GM06990 (cell line): ENCODE measurements around the gene CELF5.
A peak's percentile ranks its signal among the peaks of the same experiment; 100 is the strongest.

Experiments used
- DNase-seq: peaks from one replicate; pipeline ENCODE4 v3.0.0-alpha.2; 2011; ENCODE audit not compliant: insufficient read length; ENCODE audit errors: extremely low read depth
- H3K27me3 ChIP-seq: replicated peaks from 2 replicates; pipeline ENCODE4 v1.6.0; 2011; ENCODE audit warnings: low read length; ENCODE audit not compliant: control insufficient read depth, insufficient read depth
- H3K36me3 ChIP-seq: 2 replicates; pipeline ENCODE4 v1.5.1; 2011; ENCODE audit warnings: low read length; ENCODE audit not compliant: control insufficient read depth, insufficient read depth
- H3K4me3 ChIP-seq: replicated peaks from 2 replicates; pipeline ENCODE4 v1.5.1; 2011; ENCODE audit warnings: low read depth, mild to moderate bottlenecking, control low read depth, low read length
- TF ChIP-seq, protein P1 (sequence below): IDR thresholded peaks from 2 replicates; pipeline ENCODE4 v1.5.1; 2011; ENCODE audit warnings: low read length, control low read depth, mild to moderate bottlenecking, inconsistent platforms; ENCODE audit not compliant: insufficient read depth, poor library complexity, severe bottlenecking

CELF5 gene

DNA sequence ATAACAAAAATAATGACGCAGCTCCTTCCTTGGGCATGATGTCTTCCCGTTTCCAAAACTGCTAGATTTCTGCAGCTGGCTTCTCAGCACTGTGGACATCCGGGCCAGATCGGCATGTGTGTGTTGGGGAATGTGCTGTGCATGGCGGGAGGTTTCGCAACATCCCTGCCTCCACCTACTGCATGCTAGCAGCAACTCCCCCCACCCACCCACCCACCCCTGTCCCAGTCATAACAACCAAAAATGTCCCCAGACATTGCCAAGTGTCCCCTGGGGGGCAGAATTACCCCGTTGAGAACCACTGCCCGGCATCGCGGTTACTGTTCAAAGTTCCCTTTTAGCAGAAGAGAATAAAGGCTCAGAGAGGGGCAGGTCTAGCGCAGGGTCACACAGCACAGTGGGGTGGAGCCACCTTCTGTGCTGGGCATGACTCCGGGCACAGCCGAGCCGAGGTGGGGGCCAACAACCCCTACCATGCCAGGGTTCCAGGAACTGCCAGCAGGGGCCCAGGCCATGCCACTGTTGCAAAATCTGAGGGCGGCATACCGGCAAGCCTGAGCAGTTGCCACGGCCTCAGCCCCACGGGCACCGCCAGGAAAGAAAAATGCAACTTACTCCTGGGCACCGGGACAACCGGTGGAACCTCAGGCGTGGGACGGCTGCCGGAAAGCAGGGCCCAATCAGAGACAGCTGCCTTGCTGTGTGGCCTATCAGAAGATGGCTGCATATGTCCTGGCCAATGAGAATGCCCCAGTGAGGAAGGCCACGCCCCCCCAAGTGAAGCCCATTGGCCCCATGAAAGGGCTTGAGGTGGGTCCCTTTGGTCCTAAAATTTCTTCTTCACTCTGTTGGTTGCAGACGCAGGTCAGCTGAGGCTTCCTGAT is 119.4 kb downstream of the CELF5 start:
- Histone ChIP-seq H3K36me3 (no peaks in the 10 kb centered on the region), H3K4me3 (peak overlapping the region; percentile 62), H3K27me3 (no peaks in the 10 kb centered on the region; the same call in 1 of the 2 replicates)
- TF ChIP-seq, protein P1, sequence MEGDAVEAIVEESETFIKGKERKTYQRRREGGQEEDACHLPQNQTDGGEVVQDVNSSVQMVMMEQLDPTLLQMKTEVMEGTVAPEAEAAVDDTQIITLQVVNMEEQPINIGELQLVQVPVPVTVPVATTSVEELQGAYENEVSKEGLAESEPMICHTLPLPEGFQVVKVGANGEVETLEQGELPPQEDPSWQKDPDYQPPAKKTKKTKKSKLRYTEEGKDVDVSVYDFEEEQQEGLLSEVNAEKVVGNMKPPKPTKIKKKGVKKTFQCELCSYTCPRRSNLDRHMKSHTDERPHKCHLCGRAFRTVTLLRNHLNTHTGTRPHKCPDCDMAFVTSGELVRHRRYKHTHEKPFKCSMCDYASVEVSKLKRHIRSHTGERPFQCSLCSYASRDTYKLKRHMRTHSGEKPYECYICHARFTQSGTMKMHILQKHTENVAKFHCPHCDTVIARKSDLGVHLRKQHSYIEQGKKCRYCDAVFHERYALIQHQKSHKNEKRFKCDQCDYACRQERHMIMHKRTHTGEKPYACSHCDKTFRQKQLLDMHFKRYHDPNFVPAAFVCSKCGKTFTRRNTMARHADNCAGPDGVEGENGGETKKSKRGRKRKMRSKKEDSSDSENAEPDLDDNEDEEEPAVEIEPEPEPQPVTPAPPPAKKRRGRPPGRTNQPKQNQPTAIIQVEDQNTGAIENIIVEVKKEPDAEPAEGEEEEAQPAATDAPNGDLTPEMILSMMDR: peak; percentile 13
- no peak for DNase-seq

DNA sequence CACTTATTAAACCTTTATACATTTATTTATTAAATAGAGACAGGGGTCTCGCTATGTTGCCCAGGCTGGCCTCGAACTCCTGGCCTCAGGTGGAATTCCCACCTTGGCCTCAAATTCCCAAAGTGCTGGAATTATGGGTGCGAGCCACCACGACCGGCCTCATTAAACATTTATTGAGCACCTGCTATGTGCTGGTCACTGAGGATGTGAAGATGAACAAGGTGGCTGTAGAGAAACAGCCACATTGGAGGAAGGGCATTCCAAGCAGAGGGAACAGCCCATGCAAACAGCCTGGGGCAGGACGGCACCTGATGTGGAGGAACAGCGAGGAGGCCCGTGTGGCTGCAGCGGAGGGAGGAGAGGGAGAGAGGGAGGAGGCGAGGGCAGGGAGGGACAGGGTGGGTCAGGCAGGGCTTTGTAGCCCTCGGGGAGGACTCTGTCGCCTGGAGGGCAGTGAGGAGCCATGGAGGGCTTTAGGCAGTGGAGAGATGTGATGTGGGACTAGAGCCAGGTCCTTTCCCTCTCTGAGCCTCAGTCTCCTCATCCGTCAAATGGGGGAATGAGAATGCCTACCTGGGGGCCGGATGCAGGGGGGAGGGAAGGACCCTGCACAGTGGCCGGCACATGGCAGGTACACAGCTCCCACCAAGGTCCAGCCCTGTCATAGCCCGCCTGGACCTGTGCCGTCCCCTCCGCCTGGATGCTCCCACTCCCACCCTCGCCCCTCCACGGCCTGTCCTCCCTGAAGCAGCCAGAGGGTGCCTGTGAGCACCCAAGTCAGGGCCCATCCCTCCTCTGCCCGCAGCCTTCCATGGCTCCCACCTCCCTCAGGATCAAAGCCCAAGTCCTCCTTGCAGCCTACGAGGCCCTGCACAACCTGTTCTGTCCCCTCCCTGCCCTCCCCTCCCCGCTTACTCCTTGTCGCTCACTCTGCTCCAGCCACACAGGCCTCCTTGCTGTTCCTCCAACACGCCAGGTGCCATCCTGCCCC is 120.4 kb downstream of the CELF5 start:
- no peaks in the 10 kb centered on the region for H3K36me3 ChIP-seq
- TF ChIP-seq, protein P1: no peak
- no peak for DNase-seq
- H3K4me3 ChIP-seq: no peak overlapping the region
- no peaks in the 10 kb centered on the region; the same call in 1 of the 2 replicates for H3K27me3 ChIP-seq

DNA sequence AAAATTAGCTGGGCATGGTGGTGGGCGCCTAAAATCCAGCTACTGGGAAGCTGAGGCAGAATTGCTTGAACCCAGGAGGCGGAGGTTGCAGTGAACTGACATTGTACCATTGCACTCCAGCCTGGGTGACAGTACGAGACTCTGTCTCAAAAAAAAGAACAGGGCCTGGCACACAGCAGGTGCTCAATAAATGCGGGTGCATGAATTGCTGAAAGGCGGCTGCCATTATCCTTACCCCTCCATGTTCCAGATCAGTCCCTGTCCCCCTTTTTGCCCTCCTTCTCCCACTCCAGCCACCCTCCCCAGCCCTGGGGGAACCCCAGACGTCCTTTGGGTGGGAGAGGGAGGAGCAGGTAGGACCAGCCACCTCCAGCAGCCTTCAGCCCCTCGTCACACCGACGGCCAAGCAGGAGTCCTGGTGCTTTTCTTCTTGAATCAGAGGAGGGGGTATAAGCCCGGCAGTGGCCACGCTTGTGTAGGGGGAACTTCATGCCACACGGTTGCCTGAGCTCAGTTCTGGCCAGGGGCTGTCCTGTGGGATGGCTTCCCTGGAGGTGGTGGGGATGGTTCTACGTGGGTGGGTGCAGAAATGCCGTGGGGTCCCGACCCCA is 121.5 kb downstream of the CELF5 start:
- Histone ChIP-seq H3K27me3 (no peaks in the 10 kb centered on the region; the same call in 1 of the 2 replicates), H3K36me3 (no peaks in the 10 kb centered on the region), H3K4me3 (no peak overlapping the region)
- TF ChIP-seq, protein P1: no peak
- no peak for DNase-seq
